Measurements from ENCODE around the gene CORT. TPM values are rescaled to one million over a fixed set of nuclear protein-coding genes. Genes with fewer than 3 reads are reported as not detected.
"Not testable (repeated sequence)": the region's sequence is repeated elsewhere in the genome, so short reads cannot be mapped to it uniquely, and the experiment has no call there.

Gene CORT
- total and polyA plus RNA-seq, 2 donors (not counting 1 experiment from before 2014, with no cell fraction given), result 0.52 TPM; not detected in 1

GRCh38 chr1:10415211-10415930, 34.5 kb upstream of the CORT start:
- Mint-ChIP-seq H3K27me3 (no peaks in the 10 kb centered on the region), H3K4me1 (peaks cover 4% of the 10 kb centered on the region), H3K27ac (peak overlapping the region; percentile 2), H3K4me3 (no peak overlapping the region), H3K9me3 (ENCODE audit: insufficient read depth) (no peaks in the 10 kb centered on the region)
- Histone ChIP-seq H2AFZ (ENCODE audit: insufficient read depth, low read depth, low read length, poor library complexity, severe bottlenecking) (peak overlapping the region; percentile 14), H3K27ac (ENCODE audit: low read length in 2 of 2) (peak overlapping the region in 1 of 2 donors; percentile 8), H3K9me3 (ENCODE audit: control extremely low read depth in 1 of 3, control insufficient read depth in 2 of 3, insufficient read depth in 1 of 3, low read length in 2 of 3) (no peaks in the 10 kb centered on the region), H4K20me1 (ENCODE audit: control insufficient read depth, insufficient read depth, low read length, poor library complexity, severe bottlenecking) (no peaks in the 10 kb centered on the region), H3K4me3 (ENCODE audit: control extremely low read depth in 1 of 5, extremely low read depth in 1 of 5, insufficient read depth in 1 of 5, low read depth in 2 of 5, low read length in 4 of 5) (no peak overlapping the region), H3K9ac (ENCODE audit: low read length) (no peak overlapping the region), H3K79me2 (ENCODE audit: control insufficient read depth, insufficient read depth, low read length) (no peaks in the 10 kb centered on the region), H3K4me2 (replicated peaks; ENCODE audit: low read depth, low read length, poor library complexity, severe bottlenecking) (no peak overlapping the region), H3K36me3 (replicated peaks in 1 of 2; ENCODE audit: control extremely low read depth in 1 of 2, control insufficient read depth in 1 of 2, extremely low read depth in 1 of 2, insufficient read depth in 2 of 2, low read length in 1 of 2) (peaks cover 0 to 56% of the 10 kb centered on the region in 2 experiments), H3K4me1 (ENCODE audit: control insufficient read depth in 2 of 2, insufficient read depth in 2 of 2, low read length in 2 of 2) (no peaks in the 10 kb centered on the region), H3K27me3 (replicated peaks in 1 of 4; ENCODE audit: control extremely low read depth in 1 of 4, control insufficient read depth in 3 of 4, insufficient read depth in 4 of 4, low read length in 3 of 4) (no peaks in the 10 kb centered on the region)
- ChIA-PET POLR2A (no interaction called here), CTCF (no interaction called here)
- ATAC-seq (ENCODE audit: low read depth) (no peak), DNase-seq (peak; percentile 17)
- TF ChIP-seq CTCF (IDR thresholded peaks at IDR 0.05) (no peak), EZH2 (IDR thresholded peaks at IDR 0.05; ENCODE audit: borderline replicate concordance, insufficient read depth, low read depth, low read length, poor library complexity, severe bottlenecking) (no peak)
- 10% methylated on average over 2 of the region's 6 CpGs for WGBS (ENCODE audit: insufficient coverage)
- intact Hi-C loops (cut with micrococcal nuclease), result no loop called here

- DNase-seq; H3K4me1 Mint-ChIP-seq; H3K27me3 Mint-ChIP-seq; H3K4me3 Mint-ChIP-seq; H3K4me1 ChIP-seq (ENCODE audit: control insufficient read depth in 2 of 2, insufficient read depth in 2 of 2, low read length in 2 of 2); H3K4me2 ChIP-seq (replicated peaks; ENCODE audit: low read depth, low read length, poor library complexity, severe bottlenecking); H2AFZ ChIP-seq (ENCODE audit: insufficient read depth, low read depth, low read length, poor library complexity, severe bottlenecking); H3K27me3 ChIP-seq (replicated peaks in 1 of 4; ENCODE audit: control extremely low read depth in 1 of 4, control insufficient read depth in 3 of 4, insufficient read depth in 4 of 4, low read length in 3 of 4); H3K9me3 ChIP-seq (ENCODE audit: control extremely low read depth in 1 of 3, control insufficient read depth in 2 of 3, insufficient read depth in 1 of 3, low read length in 2 of 3); POLR2A ChIA-PET; H3K4me3 ChIP-seq (ENCODE audit: control extremely low read depth in 1 of 5, extremely low read depth in 1 of 5, insufficient read depth in 1 of 5, low read depth in 2 of 5, low read length in 4 of 5); H3K79me2 ChIP-seq (ENCODE audit: control insufficient read depth, insufficient read depth, low read length); intact Hi-C loops (cut with micrococcal nuclease); H3K27ac ChIP-seq (ENCODE audit: low read length in 2 of 2); H3K27ac Mint-ChIP-seq; CTCF ChIA-PET; ATAC-seq (ENCODE audit: low read depth); H3K9me3 Mint-ChIP-seq (ENCODE audit: insufficient read depth); H3K9ac ChIP-seq (ENCODE audit: low read length); H4K20me1 ChIP-seq (ENCODE audit: control insufficient read depth, insufficient read depth, low read length, poor library complexity, severe bottlenecking): not testable (repeated sequence)
- WGBS (ENCODE audit: insufficient coverage), result no CpG with 5 or more reads among the region's 1 CpG
- peaks cover 0 to 52% of the 10 kb centered on the region in 2 experiments for H3K36me3 ChIP-seq (replicated peaks in 1 of 2; ENCODE audit: control extremely low read depth in 1 of 2, control insufficient read depth in 1 of 2, extremely low read depth in 1 of 2, insufficient read depth in 2 of 2, low read length in 1 of 2)
These were observed 33.9 kb upstream of the CORT start for GRCh38 chr1:10415967-10416366.

- H2AFZ ChIP-seq (ENCODE audit: insufficient read depth, low read depth, low read length, poor library complexity, severe bottlenecking); H3K9ac ChIP-seq (ENCODE audit: low read length); H4K20me1 ChIP-seq (ENCODE audit: control insufficient read depth, insufficient read depth, low read length, poor library complexity, severe bottlenecking); H3K4me3 Mint-ChIP-seq; DNase-seq; ATAC-seq (ENCODE audit: low read depth); H3K9me3 ChIP-seq (ENCODE audit: control extremely low read depth in 1 of 3, control insufficient read depth in 2 of 3, insufficient read depth in 1 of 3, low read length in 2 of 3); POLR2A ChIA-PET; H3K4me1 ChIP-seq (ENCODE audit: control insufficient read depth in 2 of 2, insufficient read depth in 2 of 2, low read length in 2 of 2); H3K4me2 ChIP-seq (replicated peaks; ENCODE audit: low read depth, low read length, poor library complexity, severe bottlenecking); H3K27me3 Mint-ChIP-seq; H3K4me1 Mint-ChIP-seq; H3K27me3 ChIP-seq (replicated peaks in 1 of 4; ENCODE audit: control extremely low read depth in 1 of 4, control insufficient read depth in 3 of 4, insufficient read depth in 4 of 4, low read length in 3 of 4); H3K79me2 ChIP-seq (ENCODE audit: control insufficient read depth, insufficient read depth, low read length); H3K27ac ChIP-seq (ENCODE audit: low read length in 2 of 2); H3K9me3 Mint-ChIP-seq (ENCODE audit: insufficient read depth); intact Hi-C loops (cut with micrococcal nuclease); H3K27ac Mint-ChIP-seq; H3K4me3 ChIP-seq (ENCODE audit: control extremely low read depth in 1 of 5, extremely low read depth in 1 of 5, insufficient read depth in 1 of 5, low read depth in 2 of 5, low read length in 4 of 5): not testable (repeated sequence)
- CTCF ChIA-PET, result interaction anchor here (0.7 kb wide), 1 partner anchor 510 kb away, joined by 3 read pairs; no protein-coding TSS in a partner anchor
- H3K36me3 ChIP-seq (replicated peaks in 1 of 2; ENCODE audit: control extremely low read depth in 1 of 2, control insufficient read depth in 1 of 2, extremely low read depth in 1 of 2, insufficient read depth in 2 of 2, low read length in 1 of 2), result peaks cover 0 to 33% of the 10 kb centered on the region in 2 experiments
- no CpG with 5 or more reads among the region's 8 CpGs for whole genome bisulfite sequencing (ENCODE audit: insufficient coverage)
These were observed 31.1 kb upstream of the CORT start for GRCh38 chr1:10418741-10419140.

Measured in B cell (primary cell).